Right ventricle myocardium superior (tissue), 1 donor: ENCODE measurements around the gene ADAMTS12. TPM values are rescaled to one million over a fixed set of nuclear protein-coding genes. Genes with fewer than 3 reads are reported as not detected.

Experiments used
- ATAC-seq: fragments of 200-7000 bp; cut with Tn5 transposase; one replicate; pipeline ENCODE4 v1.9.1; 2020; ENCODE audit warnings: mild to moderate bottlenecking; ENCODE audit not compliant: poor library complexity
- DNase-seq: peaks from one replicate; pipeline ENCODE4 v3.0.0-alpha.2; 2020
- intact Hi-C: fragments of 100-400 bp; cut with DNase I; formaldehyde crosslinking; loops from one replicate; pipeline ENCODE4 v1.11.2; 2022
- long read RNA-seq: library from polyadenylated mRNA; unstranded; transcript quantifications from one replicate; pipeline ENCODE4 v2.0.0, GENCODE V29; 2021
- total RNA-seq: library from RNA; stranded (reverse); fragmentation: NEBNext Ultra II Directional; extraction: Animal tissue kit (Norgen Biotek cat#: 25700); gene quantifications from one replicate; pipeline ENCODE4 v1.2.1, GENCODE V29; 2021
- donor health status: DM: no; HTN: yes; CAD: no; lungs with severe emphysema.

ADAMTS12 gene, protein sequence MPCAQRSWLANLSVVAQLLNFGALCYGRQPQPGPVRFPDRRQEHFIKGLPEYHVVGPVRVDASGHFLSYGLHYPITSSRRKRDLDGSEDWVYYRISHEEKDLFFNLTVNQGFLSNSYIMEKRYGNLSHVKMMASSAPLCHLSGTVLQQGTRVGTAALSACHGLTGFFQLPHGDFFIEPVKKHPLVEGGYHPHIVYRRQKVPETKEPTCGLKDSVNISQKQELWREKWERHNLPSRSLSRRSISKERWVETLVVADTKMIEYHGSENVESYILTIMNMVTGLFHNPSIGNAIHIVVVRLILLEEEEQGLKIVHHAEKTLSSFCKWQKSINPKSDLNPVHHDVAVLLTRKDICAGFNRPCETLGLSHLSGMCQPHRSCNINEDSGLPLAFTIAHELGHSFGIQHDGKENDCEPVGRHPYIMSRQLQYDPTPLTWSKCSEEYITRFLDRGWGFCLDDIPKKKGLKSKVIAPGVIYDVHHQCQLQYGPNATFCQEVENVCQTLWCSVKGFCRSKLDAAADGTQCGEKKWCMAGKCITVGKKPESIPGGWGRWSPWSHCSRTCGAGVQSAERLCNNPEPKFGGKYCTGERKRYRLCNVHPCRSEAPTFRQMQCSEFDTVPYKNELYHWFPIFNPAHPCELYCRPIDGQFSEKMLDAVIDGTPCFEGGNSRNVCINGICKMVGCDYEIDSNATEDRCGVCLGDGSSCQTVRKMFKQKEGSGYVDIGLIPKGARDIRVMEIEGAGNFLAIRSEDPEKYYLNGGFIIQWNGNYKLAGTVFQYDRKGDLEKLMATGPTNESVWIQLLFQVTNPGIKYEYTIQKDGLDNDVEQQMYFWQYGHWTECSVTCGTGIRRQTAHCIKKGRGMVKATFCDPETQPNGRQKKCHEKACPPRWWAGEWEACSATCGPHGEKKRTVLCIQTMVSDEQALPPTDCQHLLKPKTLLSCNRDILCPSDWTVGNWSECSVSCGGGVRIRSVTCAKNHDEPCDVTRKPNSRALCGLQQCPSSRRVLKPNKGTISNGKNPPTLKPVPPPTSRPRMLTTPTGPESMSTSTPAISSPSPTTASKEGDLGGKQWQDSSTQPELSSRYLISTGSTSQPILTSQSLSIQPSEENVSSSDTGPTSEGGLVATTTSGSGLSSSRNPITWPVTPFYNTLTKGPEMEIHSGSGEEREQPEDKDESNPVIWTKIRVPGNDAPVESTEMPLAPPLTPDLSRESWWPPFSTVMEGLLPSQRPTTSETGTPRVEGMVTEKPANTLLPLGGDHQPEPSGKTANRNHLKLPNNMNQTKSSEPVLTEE (N-terminal part only)
- total RNA-seq, result 1.7 TPM
- long read RNA-seq, partial matches to known transcripts, result 0 of 1 reads
- long read RNA-seq, other reads (novel, unspliced or antisense), result 1 of 1 reads

DNA sequence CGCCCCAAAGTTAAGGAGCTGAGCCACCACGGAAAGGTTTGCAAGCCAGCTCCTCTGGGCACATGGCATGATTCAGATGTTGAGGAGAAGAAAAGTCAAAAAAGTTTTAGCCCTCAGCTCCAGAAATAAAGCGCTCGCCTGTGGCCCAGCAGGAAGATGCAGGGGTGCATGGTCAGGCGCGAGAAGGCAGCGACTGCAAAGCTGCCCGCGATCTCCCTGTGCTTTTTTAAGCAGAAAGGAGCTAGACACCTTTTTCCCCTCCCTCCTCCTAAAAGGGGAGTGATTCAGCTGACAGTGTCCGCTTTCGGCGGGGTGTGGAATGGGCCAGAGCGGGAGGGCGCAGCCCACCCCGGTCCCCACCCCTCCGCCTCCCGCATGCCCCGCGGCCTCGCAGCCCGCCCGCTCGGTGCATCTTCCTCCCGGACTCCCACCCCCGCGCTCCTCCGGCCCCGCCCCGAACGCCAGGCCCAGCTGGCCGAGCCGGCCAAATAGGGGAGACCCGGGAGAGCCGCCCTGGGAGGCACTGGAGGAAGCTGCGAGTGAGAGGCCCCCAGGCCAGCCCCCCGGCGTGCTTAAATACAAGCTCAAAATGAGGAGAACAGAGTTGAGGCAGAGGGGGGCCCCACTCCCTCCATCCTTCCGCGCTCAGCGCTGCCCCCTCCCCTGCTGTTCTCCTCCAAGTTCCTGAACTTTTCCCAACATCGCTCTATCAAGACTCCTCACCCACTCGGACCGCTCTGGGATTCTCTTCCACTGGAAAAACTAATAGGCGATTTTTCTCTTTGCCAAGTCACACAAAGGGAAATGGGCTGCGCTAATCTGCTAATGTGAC, at the start of gene ADAMTS12:
Gene ADAMTS12 (minus strand): TSS at position 203 of the 832 bp plus-strand sequence. CDS start 134 bp downstream, at position 69.
- intact Hi-C loops, result no loop called here
- DNase-seq, result peak; percentile 70
- peak; percentile 75 for ATAC-seq

GRCh38 chr5:33941090-33941489, 49.3 kb upstream of the ADAMTS12 start:
- ATAC-seq (no peak), DNase-seq (no peak)
- intact Hi-C loops, result no loop called here

GRCh38 chr5:33939556-33940262, 47.9 kb upstream of the ADAMTS12 start:
- ATAC-seq (no peak), DNase-seq (no peak)
- intact Hi-C loops, result no loop called here

- intact Hi-C loops, result no loop called here
- DNase-seq (no peak), ATAC-seq (no peak)
Observed at GRCh38 chr5:33938881-33939280, 47.1 kb upstream of the ADAMTS12 start.

- intact Hi-C loops, result no loop called here
- DNase-seq (no peak), ATAC-seq (no peak)
Observed at GRCh38 chr5:33938507-33938796, 46.7 kb upstream of the ADAMTS12 start.

GRCh38 chr5:33937707-33938506, 46.1 kb upstream of the ADAMTS12 start:
- ATAC-seq, result no peak
- DNase-seq, result no peak
- intact Hi-C loops, result no loop called here

DNA sequence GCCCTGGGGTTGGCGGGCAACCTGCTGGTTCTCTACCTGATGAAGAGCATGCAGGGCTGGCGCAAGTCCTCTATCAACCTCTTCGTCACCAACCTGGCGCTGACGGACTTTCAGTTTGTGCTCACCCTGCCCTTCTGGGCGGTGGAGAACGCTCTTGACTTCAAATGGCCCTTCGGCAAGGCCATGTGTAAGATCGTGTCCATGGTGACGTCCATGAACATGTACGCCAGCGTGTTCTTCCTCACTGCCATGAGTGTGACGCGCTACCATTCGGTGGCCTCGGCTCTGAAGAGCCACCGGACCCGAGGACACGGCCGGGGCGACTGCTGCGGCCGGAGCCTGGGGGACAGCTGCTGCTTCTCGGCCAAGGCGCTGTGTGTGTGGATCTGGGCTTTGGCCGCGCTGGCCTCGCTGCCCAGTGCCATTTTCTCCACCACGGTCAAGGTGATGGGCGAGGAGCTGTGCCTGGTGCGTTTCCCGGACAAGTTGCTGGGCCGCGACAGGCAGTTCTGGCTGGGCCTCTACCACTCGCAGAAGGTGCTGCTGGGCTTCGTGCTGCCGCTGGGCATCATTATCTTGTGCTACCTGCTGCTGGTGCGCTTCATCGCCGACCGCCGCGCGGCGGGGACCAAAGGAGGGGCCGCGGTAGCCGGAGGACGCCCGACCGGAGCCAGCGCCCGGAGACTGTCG, 45.4 kb upstream of the ADAMTS12 start:
- no peak for ATAC-seq
- peak; percentile 32 for DNase-seq
- intact Hi-C loops, result no loop called here

DNA sequence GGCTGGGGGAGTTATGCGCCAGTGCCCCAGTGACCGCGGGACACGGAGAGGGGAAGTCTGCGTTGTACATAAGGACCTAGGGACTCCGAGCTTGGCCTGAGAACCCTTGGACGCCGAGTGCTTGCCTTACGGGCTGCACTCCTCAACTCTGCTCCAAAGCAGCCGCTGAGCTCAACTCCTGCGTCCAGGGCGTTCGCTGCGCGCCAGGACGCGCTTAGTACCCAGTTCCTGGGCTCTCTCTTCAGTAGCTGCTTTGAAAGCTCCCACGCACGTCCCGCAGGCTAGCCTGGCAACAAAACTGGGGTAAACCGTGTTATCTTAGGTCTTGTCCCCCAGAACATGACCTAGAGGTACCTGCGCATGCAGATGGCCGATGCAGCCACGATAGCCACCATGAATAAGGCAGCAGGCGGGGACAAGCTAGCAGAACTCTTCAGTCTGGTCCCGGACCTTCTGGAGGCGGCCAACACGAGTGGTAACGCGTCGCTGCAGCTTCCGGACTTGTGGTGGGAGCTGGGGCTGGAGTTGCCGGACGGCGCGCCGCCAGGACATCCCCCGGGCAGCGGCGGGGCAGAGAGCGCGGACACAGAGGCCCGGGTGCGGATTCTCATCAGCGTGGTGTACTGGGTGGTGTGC, 44.7 kb upstream of the ADAMTS12 start, which contains the start of gene RXFP3:
Gene RXFP3 (plus strand): TSS at position 6 of the 636 bp plus-strand sequence. CDS start 355 bp downstream, at position 361.
- DNase-seq, result no peak
- intact Hi-C loops, result no loop called here
- peak; percentile 50 for ATAC-seq

- peak; percentile 96 for ATAC-seq
- peak; percentile 67 for DNase-seq
- intact Hi-C loops, result no loop called here
Observed at GRCh38 chr5:33936004-33936380, 44.2 kb upstream of the ADAMTS12 start.

- intact Hi-C loops, result loop anchor here (5.0 kb wide), 1 partner anchor 502 kb away; no protein-coding TSS in a partner anchor
- no peak for DNase-seq
Observed at GRCh38 chr5:33934176-33934575, 42.4 kb upstream of the ADAMTS12 start.

GRCh38 chr5:33933723-33934169, 42.0 kb upstream of the ADAMTS12 start:
- no peak for DNase-seq
- intact Hi-C loops, result loop anchor here (5.0 kb wide), 1 partner anchor 501 kb away; no protein-coding TSS in a partner anchor
- ATAC-seq, result no peak

More at GRCh38 chr5:33934176-33934575, 42.4 kb upstream of the ADAMTS12 start:
- no peak for ATAC-seq

DNA sequence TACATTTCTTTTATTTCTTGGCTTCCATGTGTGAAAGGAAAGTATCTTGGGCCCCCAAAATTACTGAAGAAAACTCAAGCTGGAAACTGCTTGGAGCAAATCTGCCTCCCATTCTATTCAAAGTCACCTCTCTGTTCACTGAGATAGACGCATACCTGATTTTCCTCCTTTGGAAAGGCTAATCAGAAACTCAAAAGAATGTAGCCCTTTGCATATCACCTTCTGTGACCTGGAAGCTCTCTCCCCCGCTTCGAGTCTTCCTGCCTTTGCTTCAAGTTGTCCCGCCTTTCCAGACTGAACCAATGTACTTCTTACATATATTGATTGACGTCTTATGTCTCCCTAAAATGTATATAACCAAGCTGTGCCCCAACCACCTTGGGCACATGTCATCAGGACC, 39.3 kb upstream of the ADAMTS12 start:
- no peak for ATAC-seq
- DNase-seq, result no peak
- intact Hi-C loops, result loop anchor here (5.0 kb wide), 1 partner anchor 499 kb away; no protein-coding TSS in a partner anchor

- intact Hi-C loops, result loop anchor here (5.0 kb wide), 1 partner anchor 498 kb away; no protein-coding TSS in a partner anchor
- DNase-seq (no peak), ATAC-seq (no peak)
Observed at GRCh38 chr5:33929925-33930690, 38.3 kb upstream of the ADAMTS12 start.

DNA sequence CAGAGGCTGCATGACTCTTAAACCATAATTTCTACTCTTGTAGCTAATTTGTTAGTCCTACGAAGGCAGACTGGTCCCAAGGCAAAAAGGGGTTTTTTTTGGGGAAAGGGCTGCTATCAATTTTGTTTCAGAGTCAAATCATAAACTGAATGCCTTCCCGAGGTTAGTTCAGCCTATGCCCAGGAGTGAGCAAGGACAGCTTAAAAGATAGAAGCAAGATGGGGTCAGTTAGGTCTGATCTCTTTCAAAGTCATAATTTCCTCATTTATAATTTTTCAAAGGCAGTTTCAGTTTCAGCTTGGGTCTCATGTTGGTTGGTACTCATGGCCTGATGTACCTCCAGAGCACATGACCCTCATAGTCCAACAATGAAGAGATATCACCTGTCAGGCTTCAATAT, 36.5 kb upstream of the ADAMTS12 start:
- DNase-seq (no peak), ATAC-seq (no peak)
- intact Hi-C loops, result no loop called here

DNA sequence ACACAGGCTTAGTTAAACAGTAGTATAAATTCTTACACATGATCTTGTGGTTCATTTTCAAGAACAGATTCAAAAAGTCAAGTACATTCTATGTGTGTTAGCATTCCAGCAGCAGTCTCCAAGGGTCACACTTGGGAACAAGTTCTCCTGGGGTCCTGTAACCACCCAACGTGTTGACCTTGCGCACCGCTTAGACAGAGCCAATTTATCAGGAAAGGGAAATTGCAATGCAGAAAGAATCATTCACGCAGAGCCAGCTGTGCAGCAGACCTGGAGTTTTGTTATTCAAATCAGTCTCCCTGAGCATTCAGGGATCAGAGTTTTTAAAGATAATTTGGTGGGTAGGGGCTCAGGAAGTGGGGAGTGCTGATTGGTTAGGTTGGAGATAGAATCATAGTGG, 35.9 kb upstream of the ADAMTS12 start:
- intact Hi-C loops, result no loop called here
- DNase-seq (no peak), ATAC-seq (no peak)
